Panc1 (cell line): ENCODE results near the gene PTPRO.

Experiments used
- CTCF ChIP-seq: fragments of 450-650 bp; IDR thresholded peaks from 2 replicates; pipeline ENCODE4 v1.5.1; 2017; ENCODE audit warnings: mild to moderate bottlenecking
- REST ChIP-seq, 2 experiments: IDR thresholded peaks; 2 replicates each; pipeline ENCODE4 v1.6.1; 2011 to 2012; ENCODE audit warnings: low read depth in 2 of 2, control low read depth in 1 of 2, low read length in 1 of 2, mild to moderate bottlenecking in 1 of 2, moderate library complexity in 1 of 2; ENCODE audit not compliant: insufficient read depth in 1 of 2

- TF ChIP-seq REST (IDR thresholded peaks at IDR 0.05; ENCODE audit: insufficient read depth in 1 of 2, low read depth in 2 of 2, low read length in 1 of 2): no peak
- no peak for TF ChIP-seq CTCF
Measured at GRCh38 chr12:15443611-15444010, 121.3 kb downstream of the PTPRO start.
